Activated B cell treated with CpG ODN at 0.5 μM for 24 hours (primary cell): Measurements from ENCODE around the gene SMARCA4. TPM values are rescaled to one million over a fixed set of nuclear protein-coding genes. Genes with fewer than 3 reads are reported as not detected.

Experiments used
- ATAC-seq: fragments of 200-7000 bp; cut with Tn5 transposase; one replicate; pipeline ENCODE4 v1.10.0; 2021; ENCODE audit warnings: low read depth, mild to moderate bottlenecking, moderate library complexity
- CTCF ChIA-PET: fragments of 350-600 bp; sonication (Branson Sonifier 250); formaldehyde crosslinking; loops from one replicate; lab custom pipeline; 2021; ENCODE audit warnings: antibody characterized with exemption; lab: Charles Lee
- POLR2A ChIA-PET: fragments of 350-600 bp; sonication (Branson Sonifier 250); formaldehyde crosslinking; loops from one replicate; lab custom pipeline; 2021; ENCODE audit warnings: antibody characterized with exemption; lab: Charles Lee
- DNase-seq: peaks from one replicate; pipeline ENCODE4 v3.0.0; 2022
- H3K27ac Mint-ChIP-seq: one replicate; pipeline ENCODE4 v1.8.0; 2020; ENCODE audit warnings: mixed read lengths
- H3K27me3 Mint-ChIP-seq: one replicate; pipeline ENCODE4 v1.8.0; 2021; ENCODE audit warnings: mixed read lengths
- H3K36me3 Mint-ChIP-seq: one replicate; pipeline ENCODE4 v1.8.0; 2021; ENCODE audit warnings: low read depth, mixed read lengths
- H3K4me1 Mint-ChIP-seq: one replicate; pipeline ENCODE4 v1.8.0; 2021; ENCODE audit warnings: mixed read lengths
- H3K4me3 Mint-ChIP-seq: one replicate; pipeline ENCODE4 v1.8.0; 2020; ENCODE audit warnings: mild to moderate bottlenecking, mixed read lengths
- H3K9me3 Mint-ChIP-seq: one replicate; pipeline ENCODE4 v1.8.0; 2020; ENCODE audit warnings: mixed read lengths
- CTCF ChIP-seq: fragments of 200-600 bp; IDR thresholded peaks from one replicate; pipeline ENCODE4 v1.8.0; 2022; ENCODE audit warnings: antibody characterized with exemption, mild to moderate bottlenecking
- intact Hi-C: fragments of 100-400 bp; cut with micrococcal nuclease; formaldehyde crosslinking; loops from one replicate; pipeline ENCODE4 v1.15.1; 2024
- total RNA-seq: library from RNA; stranded (reverse); gene quantifications from 2 replicates; pipeline ENCODE4 v1.2.3, GENCODE V29; 2022

Gene SMARCA4
- total RNA-seq, 1 donor from 2014 or later, result 93.6 TPM

- Mint-ChIP-seq H3K36me3 (peaks cover 47% of the 10 kb centered on the region), H3K4me3 (no peak overlapping the region), H3K27ac (no peak overlapping the region), H3K9me3 (no peaks in the 10 kb centered on the region), H3K27me3 (no peaks in the 10 kb centered on the region), H3K4me1 (peaks cover 11% of the 10 kb centered on the region)
- CTCF ChIA-PET, result no interaction called here
- POLR2A ChIA-PET, result no interaction called here
- intact Hi-C loops, result no loop called here
- no peak for TF ChIP-seq CTCF
- no peak for ATAC-seq
- DNase-seq, result no peak
These were observed 37.3 kb upstream of the SMARCA4 start for GRCh38 chr19:10923260-10924112.

- Mint-ChIP-seq H3K27ac (peak overlapping the region; percentile 41), H3K27me3 (no peaks in the 10 kb centered on the region), H3K36me3 (peaks cover 37% of the 10 kb centered on the region), H3K9me3 (no peaks in the 10 kb centered on the region), H3K4me3 (no peak overlapping the region), H3K4me1 (peaks cover 17% of the 10 kb centered on the region)
- ChIA-PET CTCF (no interaction called here), POLR2A (no interaction called here)
- no peak for DNase-seq
- intact Hi-C loops, result no loop called here
- no peak for TF ChIP-seq CTCF
- ATAC-seq, result no peak
These were observed 36.2 kb upstream of the SMARCA4 start for GRCh38 chr19:10924597-10924996.

GRCh38 chr19:10927730-10928562, 32.9 kb upstream of the SMARCA4 start:
- Mint-ChIP-seq H3K4me3 (peak overlapping the region; percentile 92), H3K27ac (peak overlapping the region; percentile 81), H3K36me3 (peaks cover 14% of the 10 kb centered on the region), H3K9me3 (no peaks in the 10 kb centered on the region), H3K4me1 (peaks cover 20% of the 10 kb centered on the region), H3K27me3 (no peaks in the 10 kb centered on the region)
- no peak for DNase-seq
- intact Hi-C loops, result loop anchor here (1.0 to 5.0 kb wide), 3 partner anchors 34 to 57 kb away; partner anchors contain the start of genes CARM1 and SMARCA4
- ChIA-PET CTCF (interaction anchor here (1.5 kb wide), 1 partner anchor 14 kb away, joined by 3 read pairs; no protein-coding TSS in a partner anchor), POLR2A (interaction anchor here (0.6 to 1.0 kb wide), 4 partner anchors 9 to 276 kb away, joined by 3 to 15 read pairs (median 4); no protein-coding TSS in a partner anchor)
- TF ChIP-seq CTCF, result no peak
- no peak for ATAC-seq

GRCh38 chr19:10928563-10929401, 32.0 kb upstream of the SMARCA4 start, which contains the start of the genes TIMM29 and YIPF2:
TSS of gene TIMM29 (plus strand) at chr19:10928811. CDS start at chr19:10928823, 12 bp downstream.
TSS of gene YIPF2 (minus strand) at chr19:10928639. CDS start at chr19:10928410, 229 bp downstream.
- Mint-ChIP-seq H3K9me3 (no peaks in the 10 kb centered on the region), H3K27me3 (no peaks in the 10 kb centered on the region), H3K36me3 (peaks cover 8% of the 10 kb centered on the region), H3K4me3 (peak within 1 kb of the TSS; percentile 92), H3K27ac (peak within 1 kb of the TSS; percentile 81), H3K4me1 (peaks cover 20% of the 10 kb centered on the region)
- ChIA-PET POLR2A (no interaction called here), CTCF (interaction anchor here (1.5 kb wide), 1 partner anchor 13 kb away, joined by 3 read pairs; no protein-coding TSS in a partner anchor)
- peak; percentile 85 for ATAC-seq
- intact Hi-C loops, result loop anchor here (1.0 to 5.0 kb wide), 3 partner anchors 34 to 57 kb away; partner anchors contain the start of genes CARM1 and SMARCA4
- peak; percentile 80 for DNase-seq
- TF ChIP-seq CTCF, result no peak
